ENCODE measurements around the gene RCBTB1. TPM values are rescaled to one million over a fixed set of nuclear protein-coding genes. Genes with fewer than 3 reads are reported as not detected.

Gene RCBTB1
- total and polyA plus RNA-seq, 10 of the 15 experiments (the other 5 are each of a cell fraction or from before 2014, with no cell fraction given): 5.1 to 13.5 (median 11.2) TPM

DNA sequence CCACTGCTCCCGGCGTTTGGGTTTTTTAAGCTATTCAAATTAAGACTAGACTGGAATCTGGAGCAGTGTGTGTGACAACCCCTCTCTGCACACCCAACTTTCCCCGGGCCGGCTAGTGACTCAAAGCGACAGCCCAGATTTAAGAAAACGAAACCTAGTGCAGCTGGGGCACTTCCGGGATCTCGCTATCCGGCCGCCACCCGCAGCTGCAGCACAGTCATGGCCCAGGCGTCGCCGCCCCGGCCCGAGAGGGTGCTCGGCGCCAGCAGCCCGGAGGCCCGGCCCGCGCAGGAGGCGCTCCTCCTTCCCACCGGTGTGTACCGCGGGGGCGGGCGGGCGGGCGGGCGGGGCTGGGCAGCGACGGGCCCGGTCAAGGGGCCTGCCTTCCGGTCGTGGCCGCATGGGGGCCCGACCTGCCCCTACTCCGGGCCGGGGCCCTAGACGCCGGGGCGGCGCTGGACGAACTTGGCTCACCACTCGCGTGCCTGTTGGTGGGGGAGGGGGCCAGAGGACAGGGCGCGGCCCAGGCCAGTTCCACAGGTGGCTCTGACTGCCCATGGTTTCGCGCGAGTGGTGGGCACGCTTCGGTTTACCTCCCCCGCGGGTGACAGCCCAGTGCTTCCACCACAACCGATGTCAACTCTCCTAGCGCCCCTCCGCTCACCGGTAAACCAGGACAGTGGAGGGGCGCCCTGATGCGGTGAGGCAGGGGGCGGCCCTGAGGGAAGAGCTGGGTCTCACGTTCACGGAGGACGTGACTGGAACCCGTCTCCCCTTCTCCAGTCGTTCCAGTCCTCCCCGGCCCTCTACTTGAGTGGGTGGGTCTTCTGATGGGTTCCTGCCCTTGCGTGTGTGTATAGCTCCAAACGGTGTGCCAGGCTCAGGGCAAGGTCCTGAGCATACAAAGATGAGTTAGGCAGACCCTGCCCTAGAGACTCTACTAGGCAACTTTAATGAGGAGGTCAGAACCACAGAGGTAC, 89.3 kb downstream of the RCBTB1 start, which contains the start of gene PHF11 (continued):
- TF ChIP-seq, protein P1, sequence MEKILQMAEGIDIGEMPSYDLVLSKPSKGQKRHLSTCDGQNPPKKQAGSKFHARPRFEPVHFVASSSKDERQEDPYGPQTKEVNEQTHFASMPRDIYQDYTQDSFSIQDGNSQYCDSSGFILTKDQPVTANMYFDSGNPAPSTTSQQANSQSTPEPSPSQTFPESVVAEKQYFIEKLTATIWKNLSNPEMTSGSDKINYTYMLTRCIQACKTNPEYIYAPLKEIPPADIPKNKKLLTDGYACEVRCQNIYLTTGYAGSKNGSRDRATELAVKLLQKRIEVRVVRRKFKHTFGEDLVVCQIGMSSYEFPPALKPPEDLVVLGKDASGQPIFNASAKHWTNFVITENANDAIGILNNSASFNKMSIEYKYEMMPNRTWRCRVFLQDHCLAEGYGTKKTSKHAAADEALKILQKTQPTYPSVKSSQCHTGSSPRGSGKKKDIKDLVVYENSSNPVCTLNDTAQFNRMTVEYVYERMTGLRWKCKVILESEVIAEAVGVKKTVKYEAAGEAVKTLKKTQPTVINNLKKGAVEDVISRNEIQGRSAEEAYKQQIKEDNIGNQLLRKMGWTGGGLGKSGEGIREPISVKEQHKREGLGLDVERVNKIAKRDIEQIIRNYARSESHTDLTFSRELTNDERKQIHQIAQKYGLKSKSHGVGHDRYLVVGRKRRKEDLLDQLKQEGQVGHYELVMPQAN (conservative IDR thresholded peaks at IDR 0.05): 0 out of 2 replicates have a peak, but pooled peaks have one; percentile 40
- TF ChIP-seq, protein P2, sequence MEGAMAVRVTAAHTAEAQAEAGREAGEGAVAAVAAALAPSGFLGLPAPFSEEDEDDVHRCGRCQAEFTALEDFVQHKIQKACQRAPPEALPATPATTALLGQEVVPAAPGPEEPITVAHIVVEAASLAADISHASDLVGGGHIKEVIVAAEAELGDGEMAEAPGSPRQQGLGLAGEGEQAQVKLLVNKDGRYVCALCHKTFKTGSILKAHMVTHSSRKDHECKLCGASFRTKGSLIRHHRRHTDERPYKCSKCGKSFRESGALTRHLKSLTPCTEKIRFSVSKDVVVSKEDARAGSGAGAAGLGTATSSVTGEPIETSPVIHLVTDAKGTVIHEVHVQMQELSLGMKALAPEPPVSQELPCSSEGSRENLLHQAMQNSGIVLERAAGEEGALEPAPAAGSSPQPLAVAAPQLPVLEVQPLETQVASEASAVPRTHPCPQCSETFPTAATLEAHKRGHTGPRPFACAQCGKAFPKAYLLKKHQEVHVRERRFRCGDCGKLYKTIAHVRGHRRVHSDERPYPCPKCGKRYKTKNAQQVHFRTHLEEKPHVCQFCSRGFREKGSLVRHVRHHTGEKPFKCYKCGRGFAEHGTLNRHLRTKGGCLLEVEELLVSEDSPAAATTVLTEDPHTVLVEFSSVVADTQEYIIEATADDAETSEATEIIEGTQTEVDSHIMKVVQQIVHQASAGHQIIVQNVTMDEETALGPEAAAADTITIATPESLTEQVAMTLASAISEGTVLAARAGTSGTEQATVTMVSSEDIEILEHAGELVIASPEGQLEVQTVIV (IDR thresholded peaks at IDR 0.05; ENCODE audit: borderline replicate concordance, partially characterized antibody): peak; percentile 56
- TF ChIP-seq ASH2L (IDR thresholded peaks at IDR 0.05; ENCODE audit: borderline replicate concordance, low read depth) (no peak), ZNF622 (IDR thresholded peaks at IDR 0.05) (no peak), SRF (IDR thresholded peaks at IDR 0.05; ENCODE audit: low read depth in 2 of 2, low read length in 2 of 2) (no peak), JUNB (IDR thresholded peaks at IDR 0.05) (peak; percentile 73), YY1 (IDR thresholded peaks at IDR 0.05; ENCODE audit: low read depth, low read length) (peak; percentile 64), SMAD5 (IDR thresholded peaks at IDR 0.05; ENCODE audit: low read depth) (peak; percentile 37; the same call in 1 of the 2 replicates), MEF2A (IDR thresholded peaks at IDR 0.05; ENCODE audit: insufficient read depth, low read depth, low read length) (0 out of 2 replicates have a peak, but pooled peaks have one; percentile 6), MYC (IDR thresholded peaks at IDR 0.05; ENCODE audit: insufficient read depth, insufficient read length, insufficient replicate concordance, low read length, severe bottlenecking) (peak; percentile 32), CREM (IDR thresholded peaks at IDR 0.05; ENCODE audit: low read depth) (peak; percentile 33; the same call in 1 of the 2 replicates)
- TF ChIP-seq, protein P3, sequence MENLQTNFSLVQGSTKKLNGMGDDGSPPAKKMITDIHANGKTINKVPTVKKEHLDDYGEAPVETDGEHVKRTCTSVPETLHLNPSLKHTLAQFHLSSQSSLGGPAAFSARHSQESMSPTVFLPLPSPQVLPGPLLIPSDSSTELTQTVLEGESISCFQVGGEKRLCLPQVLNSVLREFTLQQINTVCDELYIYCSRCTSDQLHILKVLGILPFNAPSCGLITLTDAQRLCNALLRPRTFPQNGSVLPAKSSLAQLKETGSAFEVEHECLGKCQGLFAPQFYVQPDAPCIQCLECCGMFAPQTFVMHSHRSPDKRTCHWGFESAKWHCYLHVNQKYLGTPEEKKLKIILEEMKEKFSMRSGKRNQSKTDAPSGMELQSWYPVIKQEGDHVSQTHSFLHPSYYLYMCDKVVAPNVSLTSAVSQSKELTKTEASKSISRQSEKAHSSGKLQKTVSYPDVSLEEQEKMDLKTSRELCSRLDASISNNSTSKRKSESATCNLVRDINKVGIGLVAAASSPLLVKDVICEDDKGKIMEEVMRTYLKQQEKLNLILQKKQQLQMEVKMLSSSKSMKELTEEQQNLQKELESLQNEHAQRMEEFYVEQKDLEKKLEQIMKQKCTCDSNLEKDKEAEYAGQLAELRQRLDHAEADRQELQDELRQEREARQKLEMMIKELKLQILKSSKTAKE (IDR thresholded peaks at IDR 0.05; ENCODE audit: low read depth, poor library complexity, severe bottlenecking): peak; percentile 34
- TF ChIP-seq, protein P4, sequence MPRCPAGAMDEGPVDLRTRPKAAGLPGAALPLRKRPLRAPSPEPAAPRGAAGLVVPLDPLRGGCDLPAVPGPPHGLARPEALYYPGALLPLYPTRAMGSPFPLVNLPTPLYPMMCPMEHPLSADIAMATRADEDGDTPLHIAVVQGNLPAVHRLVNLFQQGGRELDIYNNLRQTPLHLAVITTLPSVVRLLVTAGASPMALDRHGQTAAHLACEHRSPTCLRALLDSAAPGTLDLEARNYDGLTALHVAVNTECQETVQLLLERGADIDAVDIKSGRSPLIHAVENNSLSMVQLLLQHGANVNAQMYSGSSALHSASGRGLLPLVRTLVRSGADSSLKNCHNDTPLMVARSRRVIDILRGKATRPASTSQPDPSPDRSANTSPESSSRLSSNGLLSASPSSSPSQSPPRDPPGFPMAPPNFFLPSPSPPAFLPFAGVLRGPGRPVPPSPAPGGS (IDR thresholded peaks at IDR 0.05; ENCODE audit: borderline replicate concordance, insufficient read depth, low read depth, low read length, poor library complexity, severe bottlenecking): peak; percentile 47
- TF ChIP-seq, protein P5, sequence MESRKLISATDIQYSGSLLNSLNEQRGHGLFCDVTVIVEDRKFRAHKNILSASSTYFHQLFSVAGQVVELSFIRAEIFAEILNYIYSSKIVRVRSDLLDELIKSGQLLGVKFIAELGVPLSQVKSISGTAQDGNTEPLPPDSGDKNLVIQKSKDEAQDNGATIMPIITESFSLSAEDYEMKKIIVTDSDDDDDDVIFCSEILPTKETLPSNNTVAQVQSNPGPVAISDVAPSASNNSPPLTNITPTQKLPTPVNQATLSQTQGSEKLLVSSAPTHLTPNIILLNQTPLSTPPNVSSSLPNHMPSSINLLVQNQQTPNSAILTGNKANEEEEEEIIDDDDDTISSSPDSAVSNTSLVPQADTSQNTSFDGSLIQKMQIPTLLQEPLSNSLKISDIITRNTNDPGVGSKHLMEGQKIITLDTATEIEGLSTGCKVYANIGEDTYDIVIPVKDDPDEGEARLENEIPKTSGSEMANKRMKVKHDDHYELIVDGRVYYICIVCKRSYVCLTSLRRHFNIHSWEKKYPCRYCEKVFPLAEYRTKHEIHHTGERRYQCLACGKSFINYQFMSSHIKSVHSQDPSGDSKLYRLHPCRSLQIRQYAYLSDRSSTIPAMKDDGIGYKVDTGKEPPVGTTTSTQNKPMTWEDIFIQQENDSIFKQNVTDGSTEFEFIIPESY (IDR thresholded peaks at IDR 0.05): no peak
- TF ChIP-seq, protein P6, sequence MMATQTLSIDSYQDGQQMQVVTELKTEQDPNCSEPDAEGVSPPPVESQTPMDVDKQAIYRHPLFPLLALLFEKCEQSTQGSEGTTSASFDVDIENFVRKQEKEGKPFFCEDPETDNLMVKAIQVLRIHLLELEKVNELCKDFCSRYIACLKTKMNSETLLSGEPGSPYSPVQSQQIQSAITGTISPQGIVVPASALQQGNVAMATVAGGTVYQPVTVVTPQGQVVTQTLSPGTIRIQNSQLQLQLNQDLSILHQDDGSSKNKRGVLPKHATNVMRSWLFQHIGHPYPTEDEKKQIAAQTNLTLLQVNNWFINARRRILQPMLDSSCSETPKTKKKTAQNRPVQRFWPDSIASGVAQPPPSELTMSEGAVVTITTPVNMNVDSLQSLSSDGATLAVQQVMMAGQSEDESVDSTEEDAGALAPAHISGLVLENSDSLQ (IDR thresholded peaks at IDR 0.05): peak; percentile 14; the same call in 1 of the 2 replicates

Data from GM12878 (cell line).